ENCODE data around the gene INCENP.

GRCh38 chr11:62127941-62128770 is 4.3 kb downstream of the INCENP start:
- TF ChIP-seq BRCA1 (IDR thresholded peaks at IDR 0.05; ENCODE audit: low read depth, low read length), result no peak
- TF ChIP-seq RAD21 (IDR thresholded peaks at IDR 0.05; ENCODE audit: insufficient read depth, low read depth, low read length), result no peak
- no peak for TF ChIP-seq SKIL (IDR thresholded peaks at IDR 0.05; ENCODE audit: low read depth, poor library complexity, severe bottlenecking)
- no peak for TF ChIP-seq SUZ12 (IDR thresholded peaks at IDR 0.05; ENCODE audit: unreplicated experiment)
- TF ChIP-seq ZSCAN29 (IDR thresholded peaks at IDR 0.05), result no peak
- TF ChIP-seq ZZZ3 (IDR thresholded peaks at IDR 0.05; ENCODE audit: control insufficient read depth, insufficient read length, low read depth), result no peak
- no peak for TF ChIP-seq USF2 (IDR thresholded peaks at IDR 0.05; ENCODE audit: borderline replicate concordance, low read depth, low read length)
